K562 (cell line): ENCODE results near the gene TRIM69. TPM values are rescaled to one million over a fixed set of nuclear protein-coding genes. Genes with fewer than 3 reads are reported as not detected.

ENCODE experiments used
- CCAR2 ChIP-seq: fragments of 200-400 bp; formaldehyde crosslinking; IDR thresholded peaks from 2 replicates; pipeline ENCODE4 v1.6.1; 2017; ENCODE audit warnings: mild to moderate bottlenecking, low read depth, low read length
- CEBPB ChIP-seq: fragments of 450-650 bp; IDR thresholded peaks from 2 replicates; pipeline ENCODE4 v1.6.1; 2016; ENCODE audit warnings: missing genetic modification characterization, missing compliant biosample characterization
- E2F5 ChIP-seq: sonication (generic); formaldehyde crosslinking; IDR thresholded peaks from 2 replicates; pipeline ENCODE4 v1.8.0; 2022; ENCODE audit warnings: mild to moderate bottlenecking, missing genetic modification reagents
- ETV1 ChIP-seq: fragments of 450-650 bp; conservative IDR thresholded peaks from 2 replicates; pipeline ENCODE4 v1.6.1; 2016; ENCODE audit warnings: missing genetic modification characterization, control low read depth, low read depth, missing compliant biosample characterization
- HCFC1 ChIP-seq: IDR thresholded peaks from 2 replicates; pipeline ENCODE4 v1.6.1; 2012; ENCODE audit warnings: low read depth, low read length, improper control_type of control experiment
- HMG20B ChIP-seq: fragments of 250-450 bp; sonication (Bioruptor Pico); IDR thresholded peaks from 2 replicates; pipeline ENCODE4 v1.5.0; 2021; ENCODE audit warnings: mild to moderate bottlenecking
- KLF13 ChIP-seq: fragments of 450-650 bp; IDR thresholded peaks from 2 replicates; pipeline ENCODE4 v1.6.1; 2016; ENCODE audit warnings: missing genetic modification characterization, low read depth, mild to moderate bottlenecking, missing compliant biosample characterization, moderate library complexity, borderline replicate concordance
- MNT ChIP-seq, 2 experiments: fragments of 450-650 bp; conservative IDR thresholded peaks; 2 replicates each; pipeline ENCODE4 v1.6.1; 2017; ENCODE audit warnings: mild to moderate bottlenecking in 2 of 2, moderate library complexity in 2 of 2
- PURB ChIP-seq: sonication (generic); formaldehyde crosslinking; IDR thresholded peaks from 2 replicates; pipeline ENCODE4 v1.9.0; 2021; ENCODE audit warnings: low read depth, mild to moderate bottlenecking, missing genetic modification reagents
- RBFOX2 ChIP-seq: fragments of 200-400 bp; formaldehyde crosslinking; IDR thresholded peaks from 2 replicates; pipeline ENCODE4 v1.6.1; 2017; ENCODE audit warnings: low read depth, mild to moderate bottlenecking, low read length, moderate library complexity
- RCOR1 ChIP-seq, 2 experiments: IDR thresholded peaks; 2 replicates each; pipeline ENCODE4 v1.6.1; 2012; ENCODE audit warnings: low read depth in 2 of 2, low read length in 2 of 2, borderline replicate concordance in 1 of 2, improper control_type of control experiment in 1 of 2
- SMARCA4 ChIP-seq: fragments of 450-650 bp; IDR thresholded peaks from 2 replicates; pipeline ENCODE4 v1.6.1; 2016
- TAL1 ChIP-seq: fragments of 450-650 bp; IDR thresholded peaks from 2 replicates; pipeline ENCODE4 v1.6.1; 2016; ENCODE audit warnings: mild to moderate bottlenecking
- ZBTB2 ChIP-seq: fragments of 450-650 bp; IDR thresholded peaks from 2 replicates; pipeline ENCODE4 v1.6.1; 2016; ENCODE audit warnings: antibody characterized with exemption
- ZC3H11A ChIP-seq: IDR thresholded peaks from 2 replicates; pipeline ENCODE4 v1.6.1; 2012; ENCODE audit warnings: low read depth, low read length, improper control_type of control experiment
- ZC3H8 ChIP-seq: fragments of 450-650 bp; IDR thresholded peaks from 2 replicates; pipeline ENCODE4 v1.6.1; 2017
- ZFPM2 ChIP-seq: fragments of 250-450 bp; sonication (Bioruptor Pico); IDR thresholded peaks from 2 replicates; pipeline ENCODE4 v1.5.1; 2022; ENCODE audit warnings: mild to moderate bottlenecking
- ZKSCAN8 ChIP-seq: fragments of 200-800 bp; sonication (Bioruptor generic); IDR thresholded peaks from 2 replicates; pipeline ENCODE4 v1.6.1; 2016; ENCODE audit warnings: missing genetic modification characterization, missing compliant biosample characterization
- ZNF143 ChIP-seq: sonication (generic); formaldehyde crosslinking; IDR thresholded peaks from 2 replicates; pipeline ENCODE4 v1.9.0; 2022; ENCODE audit warnings: mild to moderate bottlenecking, missing genetic modification reagents
- ZNF197 ChIP-seq: fragments of 200-800 bp; sonication (Bioruptor generic); IDR thresholded peaks from 2 replicates; pipeline ENCODE4 v1.6.1; 2016; ENCODE audit warnings: low read depth, missing genetic modification characterization, missing compliant biosample characterization
- ZNF224 ChIP-seq: sonication (generic); formaldehyde crosslinking; IDR thresholded peaks from 2 replicates; pipeline ENCODE4 v1.8.0; 2022; ENCODE audit warnings: mild to moderate bottlenecking, missing genetic modification reagents
- ZNF253 ChIP-seq: fragments of 250-450 bp; sonication (Bioruptor Pico); conservative IDR thresholded peaks from 2 replicates; pipeline ENCODE4 v1.6.1; 2021; ENCODE audit warnings: mild to moderate bottlenecking
- ZNF398 ChIP-seq: fragments of 250-450 bp; sonication (Bioruptor Pico); IDR thresholded peaks from 2 replicates; pipeline ENCODE4 v1.8.0; 2021; ENCODE audit warnings: moderate library complexity, mild to moderate bottlenecking, inconsistent platforms
- polyA plus RNA-seq, 8 experiments: library from polyadenylated mRNA; depleted of rRNA in 4 of 8; stranded (reverse) in 5 of 8; unstranded in 3 of 8; fragments of >200 nt; fragmentation: Nextera tagmentation in 2 of 8; fragmentation: Illumina TruSeq in 1 of 8; extraction: Ambion mirVana in 2 of 8; extraction: Trizol in 1 of 8; gene quantifications; 2 replicates each; pipeline versions ENCODE4 v1.2.1 to v1.2.3, GENCODE V29; 2011 to 2014; ENCODE audit warnings: inconsistent platforms in 1 of 8, missing spikeins in 1 of 8
- total RNA-seq, 7 experiments: library from RNA; depleted of rRNA in 6 of 7; stranded (reverse); fragments of >200 nt in 6 of 7; fragmentation: Illumina TruSeq in 2 of 7; extraction: Trizol in 2 of 7; gene quantifications; 2 replicates each; pipeline versions ENCODE4 v1.2.1 to v1.2.3, GENCODE V29; 2011 to 2021; ENCODE audit warnings: low replicate concordance in 1 of 7

The TRIM69 gene
- total and polyA plus RNA-seq, 9 of the 15 experiments (the other 6 are each of a cell fraction or from before 2014, with no cell fraction given), result 1.0 to 4.3 (median 2.3) TPM

DNA sequence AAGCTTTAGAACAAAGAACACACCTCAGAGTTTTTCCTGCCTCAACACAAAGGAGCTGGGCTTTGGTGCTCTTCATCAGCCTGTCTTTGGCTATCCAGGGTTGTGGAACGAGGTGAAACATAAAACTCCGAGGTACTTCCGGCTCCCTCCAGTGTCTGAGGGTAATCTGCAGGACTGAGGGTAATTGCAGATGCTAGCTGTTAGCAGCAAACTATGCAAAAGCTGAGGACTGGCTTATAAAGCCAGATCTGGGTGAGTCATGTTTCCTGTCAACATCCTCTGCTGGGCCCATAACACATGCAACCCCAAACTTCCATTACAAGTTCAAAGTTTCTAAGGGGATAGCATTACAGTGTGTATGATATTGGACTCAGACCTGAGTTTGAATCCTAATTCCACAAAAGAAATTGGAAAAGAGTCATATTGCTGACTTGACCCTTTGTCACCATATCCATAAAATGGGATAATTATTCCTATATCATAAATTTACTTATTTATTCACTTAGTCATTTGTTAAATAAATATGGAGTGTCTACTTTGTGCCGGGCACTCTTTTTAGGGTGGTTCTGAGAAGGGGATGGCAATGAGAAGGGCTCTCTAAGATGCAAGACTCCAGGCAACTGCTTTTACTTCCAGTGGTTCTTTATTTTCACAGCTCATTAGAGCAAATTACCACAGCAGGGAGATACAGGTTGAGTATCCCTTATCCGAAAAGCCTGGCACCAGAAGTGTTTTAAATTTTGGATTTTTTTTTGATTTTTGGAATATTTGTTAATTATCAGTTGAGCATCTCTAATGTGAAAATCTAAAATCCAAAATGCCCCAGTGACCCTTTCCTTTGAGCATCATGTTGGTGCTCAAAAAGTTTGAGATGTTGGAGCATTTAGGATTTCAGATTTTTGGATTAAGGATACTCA, 9.5 kb upstream of the TRIM69 start (continued):
- TF ChIP-seq E2F5, result no peak
- TF ChIP-seq PURB (CRISPR knock-in tag), result no peak
- TF ChIP-seq ZC3H8, result peak; percentile 96
- no peak for TF ChIP-seq ZNF224
- TF ChIP-seq ZNF197, result no peak
- TF ChIP-seq ZNF398 (CRISPR knock-in tag), result no peak
- TF ChIP-seq ZKSCAN8 (CRISPR knock-in tag), result no peak
- TF ChIP-seq ZC3H11A, result no peak
- no peak for TF ChIP-seq CCAR2
- TF ChIP-seq CEBPB (tag), result peak; percentile 25
- TF ChIP-seq TAL1, result no peak
- no peak for TF ChIP-seq ZBTB2
- peak; percentile 87; the same call in 1 of the 2 replicates for TF ChIP-seq ZFPM2 (CRISPR knock-in tag)
- TF ChIP-seq ZNF253 (CRISPR knock-in tag), result peak; percentile 93
- TF ChIP-seq HCFC1, result no peak
- TF ChIP-seq RCOR1 (IDR thresholded peaks at IDR 0.05; ENCODE audit: borderline replicate concordance in 1 of 2, low read depth in 2 of 2, low read length in 2 of 2), result peak in 1 of 2 experiments; percentile 80; a peak in 1 of 4 replicates
- TF ChIP-seq HMG20B, result no peak
- TF ChIP-seq ZNF143, result no peak
- TF ChIP-seq MNT (conservative IDR thresholded peaks at IDR 0.05), result peak in 1 of 2 experiments; percentile 60; a peak in 3 of 4 replicates
- TF ChIP-seq ETV1 (tag), result peak; percentile 93
- no peak for TF ChIP-seq KLF13 (tag)
- TF ChIP-seq SMARCA4, result peak; percentile 86
- TF ChIP-seq RBFOX2, result peak; percentile 71
